ENCODE results near the gene JAML. TPM values are rescaled to one million over a fixed set of nuclear protein-coding genes. Genes with fewer than 3 reads are reported as not detected.

The JAML gene
- total and polyA plus RNA-seq, 2 of the 13 experiments (the other 11 are each of a cell fraction or from before 2014, with no cell fraction given) = 2.0 to 3.3 TPM

GRCh38 chr11:118198370-118198769, 26.4 kb downstream of the JAML start (continued):
- TF ChIP-seq DMAP1 (CRISPR knock-in tag; IDR thresholded peaks at IDR 0.05) (0 out of 2 replicates have a peak, but pooled peaks have one; percentile 6), LCORL (IDR thresholded peaks at IDR 0.05) (no peak), LCORL (CRISPR knock-in tag; IDR thresholded peaks at IDR 0.05) (0 out of 2 replicates have a peak, but pooled peaks have one; percentile 36), ZNF17 (CRISPR knock-in tag; IDR thresholded peaks at IDR 0.05) (no peak), ZNF142 (CRISPR knock-in tag; IDR thresholded peaks at IDR 0.05) (0 out of 2 replicates have a peak, but pooled peaks have one; percentile 62), HMGXB3 (CRISPR knock-in tag; IDR thresholded peaks at IDR 0.05; ENCODE audit: borderline replicate concordance) (no peak), HBP1 (CRISPR knock-in tag; IDR thresholded peaks at IDR 0.05; ENCODE audit: low read depth) (no peak), CTCF (CRISPR knock-in tag; IDR thresholded peaks at IDR 0.05) (peak; percentile 94), ZHX2 (IDR thresholded peaks at IDR 0.05; ENCODE audit: low read depth) (no peak), ZHX2 (CRISPR knock-in tag; IDR thresholded peaks at IDR 0.05; ENCODE audit: borderline replicate concordance) (no peak)
